ENCODE results near the gene SNU13.
"Not testable (repeated sequence)": the region's sequence is repeated elsewhere in the genome, so short reads cannot be mapped to it uniquely, and the experiment has no call there.

- TF ChIP-seq REST (IDR thresholded peaks at IDR 0.05; ENCODE audit: low read depth); POLR2AphosphoS5 (IDR thresholded peaks at IDR 0.05; ENCODE audit: low read depth, low read length); MAX (IDR thresholded peaks at IDR 0.05); POLR2A (IDR thresholded peaks at IDR 0.05; ENCODE audit: borderline replicate concordance, extremely low read depth, insufficient read depth, insufficient read length); CTCF (IDR thresholded peaks at IDR 0.05 in 2 of 3, conservative IDR thresholded peaks at IDR 0.05 in 1 of 3; ENCODE audit: borderline replicate concordance in 1 of 3, insufficient read depth in 1 of 3, low read depth in 2 of 3, low read length in 2 of 3); ELF1 (IDR thresholded peaks at IDR 0.05; ENCODE audit: borderline replicate concordance, low read depth); RAD21 (IDR thresholded peaks at IDR 0.05; ENCODE audit: low read depth): not testable (repeated sequence)
Measured at GRCh38 chr22:41631615-41632014, 57.1 kb downstream of the SNU13 start.
